HCT116 (cell line): ENCODE measurements around the gene EVI5L. TPM values are rescaled to one million over a fixed set of nuclear protein-coding genes. Genes with fewer than 3 reads are reported as not detected.

Source experiments
- ATAC-seq: fragments of 200-7000 bp; cut with Tn5 transposase; 2 replicates; pipeline ENCODE4 v1.9.1; 2020; ENCODE audit warnings: mild to moderate bottlenecking, moderate library complexity
- BruUV-seq: library from RNA; stranded (reverse); fragments of 400-500 nt; replicated peaks from 2 replicates; lab custom pipeline; 2021; lab: Mats Ljungman, UMichigan
- CTCF ChIA-PET: fragments of 300-600 bp; sonication (Branson Sonifier 250); formaldehyde crosslinking; loops from one replicate; lab custom pipeline; 2021; ENCODE audit warnings: antibody characterized with exemption; lab: Charles Lee
- POLR2A ChIA-PET: fragments of 300-600, 350-600 bp; sonication (Branson Sonifier 250); formaldehyde crosslinking; loops from one replicate; lab custom pipeline; 2021; ENCODE audit warnings: antibody characterized with exemption; lab: Charles Lee
- RAD21 ChIA-PET, 2 experiments: fragments of 300-600 bp; sonication (Branson Sonifier 250); formaldehyde crosslinking; loops; one replicate each; lab custom pipeline; 2023; ENCODE audit warnings: low total read pairs in 2 of 2; ENCODE audit not compliant: uncharacterized antibody in 2 of 2, unreplicated experiment in 2 of 2, low non-redundant PET in 1 of 2; lab: Charles Lee
- DNase-seq: peaks from one replicate; pipeline ENCODE4 v3.0.0-alpha.2; 2010; ENCODE audit warnings: low read depth, low spot score
- H2AFZ ChIP-seq: fragments of 200-600 bp; shearing (Covaris generic), sonication (generic); 2 replicates; pipeline ENCODE4 v1.6.1; 2017; ENCODE audit warnings: low read depth, mixed run types, mixed read lengths, antibody characterized with exemption, low read length; ENCODE audit not compliant: poor library complexity, severe bottlenecking
- H3K27ac ChIP-seq: 2 replicates; pipeline ENCODE4 v1.5.1; 2012; ENCODE audit warnings: low read depth, low read length
- H3K27me3 ChIP-seq: fragments of 200-600 bp; sonication (generic); 2 replicates; pipeline ENCODE4 v1.6.1; 2016; ENCODE audit warnings: mixed run types, low read length, mixed read lengths; ENCODE audit not compliant: insufficient read depth
- H3K36me3 ChIP-seq, 2 experiments: fragments of 200-500 bp in 1 of 2; fragments of 200-600 bp in 1 of 2; sonication (Bioruptor generic) in 1 of 2; sonication (generic) in 1 of 2; 2 replicates each; pipeline versions ENCODE4 v1.5.1 to v1.6.1; 2014 to 2016; ENCODE audit warnings: low read length in 2 of 2, inconsistent platforms in 1 of 2, mixed read lengths in 1 of 2, mixed run types in 1 of 2; ENCODE audit not compliant: insufficient read depth in 2 of 2, control insufficient read depth in 1 of 2
- H3K4me1 ChIP-seq, 2 experiments: fragments of 200-600 bp in 1 of 2; sonication (generic) in 1 of 2; 2 replicates each; pipeline versions ENCODE4 v1.5.1 to v1.6.1; 2012 to 2017; ENCODE audit warnings: low read length in 2 of 2, inconsistent platforms in 1 of 2, mild to moderate bottlenecking in 1 of 2, mixed read lengths in 1 of 2, mixed run types in 1 of 2, moderate library complexity in 1 of 2; ENCODE audit not compliant: insufficient read depth in 2 of 2, control insufficient read depth in 1 of 2
- H3K4me2 ChIP-seq: fragments of 200-600 bp; sonication (generic); 2 replicates; pipeline ENCODE4 v1.6.1; 2017; ENCODE audit warnings: mixed run types, low read length, mixed read lengths
- H3K4me3 ChIP-seq, 2 experiments: fragments of 200-600 bp in 1 of 2; sonication (generic) in 1 of 2; replicated peaks in 1 of 2; 2 replicates each; pipeline ENCODE4 v1.5.1; 2011 to 2016; ENCODE audit warnings: low read length in 2 of 2, control low read depth in 1 of 2, low read depth in 1 of 2, mild to moderate bottlenecking in 1 of 2, mixed read lengths in 1 of 2, mixed run types in 1 of 2
- H3K79me2 ChIP-seq: fragments of 200-600 bp; sonication (generic); 2 replicates; pipeline ENCODE4 v1.6.1; 2017; ENCODE audit warnings: mild to moderate bottlenecking, mixed run types, low read length, moderate library complexity, mixed read lengths; ENCODE audit not compliant: insufficient read depth
- H3K9ac ChIP-seq: fragments of 200-600 bp; sonication (generic); 2 replicates; pipeline ENCODE4 v1.6.1; 2016; ENCODE audit warnings: low read length, mixed read lengths
- H3K9me2 ChIP-seq: fragments of 200-600 bp; sonication (generic), shearing (Covaris generic); 2 replicates; pipeline ENCODE4 v1.6.1; 2017; ENCODE audit warnings: mixed run types, mild to moderate bottlenecking, moderate library complexity; ENCODE audit not compliant: insufficient read depth
- H3K9me3 ChIP-seq, 2 experiments: fragments of 200-500 bp in 1 of 2; fragments of 200-600 bp in 1 of 2; sonication (Bioruptor generic) in 1 of 2; sonication (generic) in 1 of 2; 2 replicates each; pipeline ENCODE4 v1.6.1; 2014 to 2017; ENCODE audit warnings: low read length in 2 of 2, mixed read lengths in 2 of 2, inconsistent platforms in 1 of 2, low read depth in 1 of 2, mild to moderate bottlenecking in 1 of 2, mixed run types in 1 of 2, moderate library complexity in 1 of 2; ENCODE audit not compliant: control insufficient read depth in 1 of 2, insufficient read depth in 1 of 2
- H4K20me1 ChIP-seq: fragments of 200-600 bp; sonication (generic), shearing (Covaris generic); 2 replicates; pipeline ENCODE4 v1.6.1; 2017; ENCODE audit warnings: mixed run types, mild to moderate bottlenecking, moderate library complexity; ENCODE audit not compliant: insufficient read depth
- CBX3 ChIP-seq: IDR thresholded peaks from 2 replicates; pipeline ENCODE4 v1.6.1; 2012; ENCODE audit warnings: low read depth
- CEBPB ChIP-seq: IDR thresholded peaks from 2 replicates; pipeline ENCODE4 v1.6.1; 2012; ENCODE audit warnings: low read depth
- CTCF ChIP-seq, 3 experiments: fragments of 200-600 bp in 1 of 3; sonication (generic) in 1 of 3; IDR thresholded peaks in 2 of 3; conservative IDR thresholded peaks in 1 of 3; 2 replicates each; pipeline ENCODE4 v1.5.1; 2012 to 2017; ENCODE audit warnings: low read depth in 2 of 3, low read length in 2 of 3, antibody characterized with exemption in 1 of 3, borderline replicate concordance in 1 of 3, control low read depth in 1 of 3, mild to moderate bottlenecking in 1 of 3, mixed read lengths in 1 of 3, mixed run types in 1 of 3, moderate library complexity in 1 of 3; ENCODE audit not compliant: insufficient read depth in 1 of 3
- EGR1 ChIP-seq: IDR thresholded peaks from 2 replicates; pipeline ENCODE4 v1.6.1; 2012; ENCODE audit warnings: low read depth
- EZH2 ChIP-seq: fragments of 200-600 bp; sonication (generic); IDR thresholded peaks from 2 replicates; pipeline ENCODE4 v1.6.1; 2017; ENCODE audit warnings: antibody characterized with exemption, mixed run types
- EZH2phosphoT487 ChIP-seq: fragments of 200-600 bp; IDR thresholded peaks from 2 replicates; pipeline ENCODE4 v1.6.1; 2018; ENCODE audit warnings: antibody characterized with exemption, borderline replicate concordance
- FOSL1 ChIP-seq: IDR thresholded peaks from 2 replicates; pipeline ENCODE4 v1.6.1; 2012; ENCODE audit warnings: low read depth
- JUND ChIP-seq: IDR thresholded peaks from 2 replicates; pipeline ENCODE4 v1.6.1; 2012
- POLR2A ChIP-seq: IDR thresholded peaks from 2 replicates; pipeline ENCODE4 v1.7.0; 2011; ENCODE audit warnings: borderline replicate concordance; ENCODE audit not compliant: insufficient read depth, insufficient read length; ENCODE audit errors: extremely low read depth
- POLR2AphosphoS5 ChIP-seq: IDR thresholded peaks from 2 replicates; pipeline ENCODE4 v1.6.1; 2011; ENCODE audit warnings: mild to moderate bottlenecking, low read depth, low read length, moderate library complexity
- RAD21 ChIP-seq: IDR thresholded peaks from 2 replicates; pipeline ENCODE4 v1.6.1; 2012; ENCODE audit warnings: low read depth, mild to moderate bottlenecking
- SIN3A ChIP-seq: IDR thresholded peaks from 2 replicates; pipeline ENCODE4 v1.6.1; 2012; ENCODE audit warnings: low read depth
- TCF7L2 ChIP-seq: IDR thresholded peaks from 2 replicates; pipeline ENCODE4 v1.7.0; 2011; ENCODE audit warnings: borderline replicate concordance, inconsistent platforms; ENCODE audit not compliant: insufficient read depth, insufficient read length; ENCODE audit errors: extremely low read depth
- YY1 ChIP-seq: IDR thresholded peaks from 2 replicates; pipeline ENCODE4 v1.6.1; 2011; ENCODE audit warnings: low read length, low read depth, moderate library complexity, mild to moderate bottlenecking; ENCODE audit not compliant: insufficient replicate concordance; ENCODE audit errors: extremely low read depth
- ZBTB33 ChIP-seq: IDR thresholded peaks from 2 replicates; pipeline ENCODE4 v1.6.1; 2011; ENCODE audit warnings: mild to moderate bottlenecking, low read length, moderate library complexity; ENCODE audit not compliant: insufficient replicate concordance; ENCODE audit errors: extremely low read depth
- ZFX ChIP-seq: fragments of 450-650 bp; IDR thresholded peaks from 2 replicates; pipeline ENCODE4 v1.6.1; 2017
- ZNF274 ChIP-seq: fragments of 200-500 bp; sonication (Bioruptor generic); IDR thresholded peaks from 2 replicates; pipeline ENCODE4 v1.6.1; 2014; ENCODE audit warnings: mild to moderate bottlenecking, low read depth, low read length, inconsistent platforms
- intact Hi-C: fragments of 100-400 bp; cut with micrococcal nuclease; formaldehyde crosslinking; loops from 2 replicates; pipeline ENCODE4 v1.10.0; 2022
- total RNA-seq: library from RNA; stranded (reverse); gene quantifications from one replicate; pipeline ENCODE4 v1.2.1, GENCODE V29; 2021; ENCODE audit not compliant: unreplicated experiment

EVI5L gene
- total RNA-seq, 1 experiment from 2014 or later, result 15.0 TPM

GRCh38 chr19:7819337-7819736 lies 10.7 kb upstream of the EVI5L start:
- H3K4me2 ChIP-seq, result no peak overlapping the region
- DNase-seq, result no peak
- CTCF ChIA-PET, result interaction anchor here (1.0 kb wide), 1 partner anchor 19 kb away, joined by 3 read pairs; no protein-coding TSS in a partner anchor

More at GRCh38 chr19:7819337-7819736, 10.7 kb upstream of the EVI5L start:
- no peak for ATAC-seq
- Histone ChIP-seq H3K9me2 (no peaks in the 10 kb centered on the region), H3K9ac (no peak overlapping the region), H3K27me3 (no peaks in the 10 kb centered on the region), H2AFZ (no peak overlapping the region), H3K79me2 (no peaks in the 10 kb centered on the region), H3K4me3 (no peak overlapping the region), H3K4me1 (no peaks in the 10 kb centered on the region), H4K20me1 (no peaks in the 10 kb centered on the region), H3K27ac (no peak overlapping the region), H3K36me3 (no peaks in the 10 kb centered on the region), H3K9me3 (peaks cover 0 to 5% of the 10 kb centered on the region in 2 experiments; a peak in 2 of 4 replicates)
- POLR2A ChIA-PET, result no interaction called here
- TF ChIP-seq EGR1 (no peak), FOSL1 (no peak), ZBTB33 (no peak), CEBPB (no peak), POLR2AphosphoS5 (no peak), POLR2A (no peak), CTCF (IDR thresholded peaks at IDR 0.05 in 2 of 3, conservative IDR thresholded peaks at IDR 0.05 in 1 of 3; ENCODE audit: borderline replicate concordance in 1 of 3, insufficient read depth in 1 of 3, low read depth in 2 of 3, low read length in 2 of 3) (no peak), JUND (no peak), EZH2 (no peak), ZFX (no peak), CBX3 (no peak), YY1 (no peak), ZNF274 (no peak), SIN3A (no peak), EZH2phosphoT487 (no peak), RAD21 (no peak), TCF7L2 (no peak)
- RAD21 ChIA-PET, result no interaction called here
- BruUV-seq, result no TSS peak
- intact Hi-C loops, result no loop called here
